Measurements from ENCODE around the gene TOR1A.
A peak's percentile ranks its signal among the peaks of the same experiment; 100 is the strongest.

The TOR1A gene

DNA sequence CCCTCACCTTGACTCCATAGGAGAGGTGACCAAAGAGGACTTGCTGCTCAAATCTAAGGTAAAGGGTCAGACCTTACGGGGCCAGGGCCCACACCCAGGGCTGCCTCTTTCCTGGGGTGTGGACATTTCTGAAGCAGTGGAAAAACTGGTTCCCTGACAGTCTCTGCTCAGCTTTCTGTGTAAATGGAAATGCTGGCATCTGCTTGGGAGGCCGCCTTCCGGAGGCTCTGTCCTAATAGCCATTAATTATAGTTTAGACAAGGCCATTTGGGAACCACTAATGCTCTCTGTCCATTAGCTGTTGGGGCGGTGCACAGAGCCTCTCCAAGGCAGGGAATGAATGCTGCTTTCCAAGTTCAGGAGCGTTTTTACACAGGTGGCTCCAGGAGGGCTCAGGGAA is 28.6 kb upstream of the TOR1A start:
- DNase-seq (ENCODE audit: low read depth, low spot score) = no peak

- DNase-seq (ENCODE audit: low read depth, low spot score) = no peak
Measured at GRCh38 chr9:129851821-129852220, 27.9 kb upstream of the TOR1A start.

DNA sequence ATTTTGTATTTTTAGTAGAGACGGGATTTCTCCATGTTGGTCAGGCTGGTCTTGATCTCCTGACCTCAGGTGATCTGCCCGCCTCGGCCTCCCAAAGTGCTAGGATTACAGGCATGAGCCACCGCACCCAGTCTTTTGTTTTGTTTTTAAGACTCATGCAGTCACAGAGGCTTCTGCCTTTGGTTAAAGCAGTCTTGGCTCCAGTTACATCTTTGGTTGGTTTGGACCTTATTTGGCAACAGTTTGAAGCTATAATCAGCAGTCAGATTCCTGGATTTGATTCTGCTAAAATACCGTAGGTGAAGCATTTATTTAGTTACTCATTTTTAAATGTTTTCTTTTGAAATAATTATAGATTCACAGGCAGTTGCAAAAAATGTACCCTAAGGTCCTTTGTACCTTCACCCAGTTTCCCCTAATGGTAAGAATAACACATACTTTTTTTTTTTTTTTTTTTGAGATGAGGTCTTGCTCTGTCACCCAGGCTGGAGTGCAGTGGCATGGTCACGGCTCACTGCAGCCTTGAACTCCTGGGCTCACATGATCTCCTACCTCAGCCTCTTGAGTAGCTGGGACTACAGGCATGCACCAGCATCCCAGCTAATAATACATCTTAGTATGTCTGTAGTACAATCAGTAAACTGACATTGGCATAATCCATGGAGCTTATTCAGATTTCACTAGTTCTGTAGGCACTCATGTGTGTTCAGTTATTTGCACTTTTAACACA is 27.1 kb upstream of the TOR1A start:
- DNase-seq (ENCODE audit: low read depth, low spot score) = no peak

GRCh38 chr9:129849901-129850300 is 26.0 kb upstream of the TOR1A start:
- no peak for DNase-seq (ENCODE audit: low read depth, low spot score)

DNA sequence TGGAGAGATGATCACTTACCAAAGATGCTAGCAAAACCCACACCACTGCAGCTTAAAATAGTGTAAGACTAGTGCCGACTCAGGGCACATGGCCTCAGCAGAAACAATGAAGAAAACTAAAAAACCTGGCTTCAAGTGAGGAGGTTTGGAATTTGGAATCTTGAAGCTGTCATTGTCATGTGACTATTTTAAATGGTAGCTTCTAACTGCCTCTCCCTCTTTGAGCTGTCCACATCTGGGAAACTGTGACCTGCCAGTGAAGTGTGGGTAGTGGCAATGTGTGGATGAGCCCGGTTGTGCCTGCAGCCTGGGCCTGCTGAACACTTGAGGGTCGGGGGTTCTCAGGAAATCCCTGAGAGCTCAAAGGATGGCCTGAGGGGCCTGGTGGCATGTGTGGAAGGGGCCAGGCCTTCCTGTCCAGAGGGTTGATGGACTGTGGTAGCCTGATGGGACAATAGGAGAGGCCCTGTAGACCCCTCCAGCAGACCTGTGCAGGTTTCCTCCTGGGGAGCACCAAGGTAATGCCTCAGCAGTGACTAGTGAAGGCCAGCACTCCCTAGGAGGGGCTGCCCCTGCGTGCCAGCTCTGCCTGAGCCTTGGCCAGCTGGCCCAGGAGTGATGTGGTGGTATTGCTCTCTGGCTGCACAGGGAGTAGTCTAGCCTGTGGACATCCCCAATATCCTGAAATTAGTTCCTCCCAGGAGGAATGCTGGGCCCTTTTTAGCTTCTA is 24.9 kb upstream of the TOR1A start:
- DNase-seq (ENCODE audit: low read depth, low spot score) = no peak

- no peak for DNase-seq (ENCODE audit: low read depth, low spot score)
Measured at GRCh38 chr9:129845373-129845772, 21.4 kb upstream of the TOR1A start.

GRCh38 chr9:129841071-129841470 is 17.1 kb upstream of the TOR1A start:
- no peak for DNase-seq (ENCODE audit: low read depth, low spot score)

DNA sequence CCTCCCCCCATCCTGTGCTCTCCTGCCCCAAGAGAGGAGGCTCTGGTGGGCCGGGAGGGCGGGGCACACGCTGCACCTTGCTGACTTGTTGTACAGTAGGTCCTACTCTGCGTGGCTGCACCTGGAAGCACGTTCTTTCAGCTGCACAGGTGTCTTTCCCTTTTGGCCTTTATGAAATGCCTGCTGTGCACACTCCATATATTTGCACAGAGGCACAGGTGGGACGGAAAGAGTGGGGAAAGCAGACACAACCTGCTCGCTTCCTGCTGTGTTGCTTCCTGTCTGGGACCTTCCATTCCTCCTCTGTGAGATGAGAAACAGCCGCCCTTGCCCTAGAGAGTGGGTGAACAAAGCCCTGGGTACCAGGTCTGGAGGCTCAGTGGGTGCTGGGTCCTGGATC is 16.1 kb upstream of the TOR1A start:
- no peak for DNase-seq (ENCODE audit: low read depth, low spot score)

GRCh38 chr9:129839324-129840023 is 15.5 kb upstream of the TOR1A start:
- DNase-seq (ENCODE audit: low read depth, low spot score) = no peak

DNA sequence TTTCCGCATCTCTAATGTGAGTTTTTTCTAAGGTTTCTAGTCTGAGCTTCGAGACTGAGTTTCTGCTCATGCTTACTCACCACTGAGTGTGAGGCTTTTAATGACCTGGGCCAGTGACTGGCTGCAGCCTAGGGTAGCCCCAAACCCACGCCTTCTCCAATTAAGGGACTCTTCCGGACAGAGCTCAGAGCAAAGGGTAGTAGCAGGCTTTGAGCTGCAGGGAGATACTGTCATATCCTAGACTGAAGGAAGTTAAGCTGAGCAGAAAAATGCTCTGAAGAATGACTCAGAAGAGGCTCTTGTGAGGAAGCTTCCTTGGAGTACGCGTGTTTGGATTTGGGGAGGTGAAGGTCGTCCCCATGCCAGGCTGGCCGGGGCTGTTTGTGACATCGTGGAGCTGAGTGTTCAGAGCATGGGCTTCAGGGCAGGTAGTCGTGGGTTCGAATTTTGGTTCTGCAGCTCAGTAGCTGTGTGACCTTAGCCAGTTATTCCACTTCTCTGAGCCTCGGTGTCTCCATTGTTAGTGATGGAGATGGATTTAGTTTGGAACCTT is 14.8 kb upstream of the TOR1A start:
- DNase-seq (ENCODE audit: low read depth, low spot score) = no peak

DNA sequence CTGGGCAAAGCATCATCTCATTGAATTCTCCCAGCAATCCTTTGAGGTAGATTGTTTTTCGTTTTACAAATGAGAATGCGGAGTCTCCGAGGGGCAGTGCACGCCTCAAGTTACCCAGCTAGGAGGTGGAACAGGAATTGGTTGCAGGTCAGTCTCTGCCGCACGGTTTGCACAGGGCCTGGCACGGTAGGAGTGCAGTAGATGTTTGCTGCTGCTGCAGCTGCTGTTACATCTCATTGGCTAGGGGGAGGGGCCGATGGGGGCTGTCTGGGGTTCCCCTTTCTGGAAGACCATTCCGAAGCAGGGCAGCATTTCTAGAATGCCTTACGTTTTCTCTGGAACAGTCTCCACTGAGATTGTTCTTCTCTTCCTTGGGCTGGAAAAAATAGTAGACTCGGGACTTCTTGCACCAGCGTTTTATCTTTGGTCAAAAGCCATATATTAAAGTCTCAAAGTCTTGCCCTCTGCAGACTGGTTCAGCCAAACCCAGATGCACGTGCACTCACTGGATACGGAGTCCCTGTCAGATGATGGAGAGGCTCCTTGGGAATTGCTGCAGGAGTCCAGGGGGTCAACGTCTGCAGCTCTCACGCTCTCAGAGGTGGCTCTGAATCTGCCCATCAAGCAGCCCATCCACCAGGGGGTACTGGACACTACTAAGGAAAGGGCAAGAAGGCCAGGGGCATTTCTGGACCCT is 12.5 kb upstream of the TOR1A start:
- DNase-seq (ENCODE audit: low read depth, low spot score) = no peak

GRCh38 chr9:129835860-129836223 is 11.9 kb upstream of the TOR1A start:
- no peak for DNase-seq (ENCODE audit: low read depth, low spot score)

DNA sequence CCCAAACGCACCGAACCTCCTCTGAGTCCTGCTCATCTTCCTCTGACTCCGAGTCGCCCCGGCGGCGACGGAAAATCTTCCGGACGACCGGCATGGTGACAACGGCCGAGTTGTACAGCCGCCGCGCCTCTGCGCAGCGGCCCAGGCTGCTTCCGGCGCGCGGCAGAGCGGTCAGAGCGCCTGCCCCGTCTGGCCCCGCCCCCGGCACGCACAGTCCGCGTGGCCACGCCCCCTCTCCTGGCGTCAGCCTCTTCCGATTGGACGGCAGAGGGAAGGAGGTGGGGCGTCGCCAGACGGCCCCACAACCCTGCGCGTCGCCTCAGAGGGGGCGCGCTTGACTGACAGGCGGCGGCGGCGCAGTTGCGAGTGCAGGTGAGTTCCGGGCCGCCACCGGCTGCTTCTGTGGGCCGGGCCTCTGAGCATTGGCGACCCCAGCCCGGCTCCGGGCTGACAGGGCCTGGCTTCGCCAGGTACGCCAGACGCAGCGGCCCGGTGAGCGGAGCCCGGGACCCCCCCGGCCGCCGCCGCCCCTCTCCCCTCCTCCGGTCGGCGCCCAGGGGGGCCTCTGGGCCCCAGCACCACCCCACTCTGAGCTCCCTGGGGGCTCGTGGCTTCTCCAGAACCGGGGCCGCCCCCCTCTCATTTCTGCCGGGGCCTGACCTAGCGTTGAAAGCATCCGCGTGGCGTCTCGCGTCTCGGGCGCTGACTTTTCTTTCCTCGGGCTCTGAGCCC is 11.4 kb upstream of the TOR1A start, which contains the start of the genes C9orf78 and USP20:
C9orf78 (minus strand) TSS at position 148 of the 732 bp plus-strand sequence; CDS start at position 94, 54 bp downstream.
USP20 (plus strand) TSS at position 331 of the 732 bp plus-strand sequence. CDS start 17,098 bp downstream, outside the sequence.
- peak; percentile 95 for DNase-seq (ENCODE audit: low read depth, low spot score)

DNA sequence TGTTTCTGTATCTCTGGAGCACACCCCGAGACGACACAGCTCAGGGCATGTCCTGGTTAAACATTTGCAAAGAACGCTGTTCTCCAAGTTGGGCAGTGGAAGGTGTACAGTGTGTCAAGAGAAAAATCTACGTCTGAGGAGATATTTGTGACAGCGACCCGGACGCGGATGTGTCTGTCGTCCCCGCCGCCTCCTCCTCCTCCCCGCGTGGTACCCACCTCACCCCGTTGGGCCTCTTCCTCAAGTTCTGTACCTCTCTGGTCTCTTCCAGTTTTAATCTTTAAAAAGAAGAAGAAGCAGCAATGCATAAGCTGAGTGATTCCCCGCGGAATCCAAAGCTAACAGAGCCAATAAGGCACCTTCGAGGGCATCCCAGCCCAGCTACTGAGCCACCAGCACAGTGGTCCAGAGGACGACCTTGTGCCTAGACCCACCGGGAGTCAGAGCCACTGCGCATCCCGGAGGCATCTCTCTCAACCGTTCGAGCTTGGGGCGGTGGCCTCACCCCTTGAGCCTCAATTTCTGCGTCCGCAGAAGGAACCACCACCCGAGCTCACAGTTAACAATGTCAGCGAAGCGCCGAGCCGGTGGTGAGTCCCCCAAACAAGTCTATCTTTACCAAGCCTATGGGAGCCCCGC is 10.7 kb upstream of the TOR1A start:
- DNase-seq (ENCODE audit: low read depth, low spot score) = no peak

DNA sequence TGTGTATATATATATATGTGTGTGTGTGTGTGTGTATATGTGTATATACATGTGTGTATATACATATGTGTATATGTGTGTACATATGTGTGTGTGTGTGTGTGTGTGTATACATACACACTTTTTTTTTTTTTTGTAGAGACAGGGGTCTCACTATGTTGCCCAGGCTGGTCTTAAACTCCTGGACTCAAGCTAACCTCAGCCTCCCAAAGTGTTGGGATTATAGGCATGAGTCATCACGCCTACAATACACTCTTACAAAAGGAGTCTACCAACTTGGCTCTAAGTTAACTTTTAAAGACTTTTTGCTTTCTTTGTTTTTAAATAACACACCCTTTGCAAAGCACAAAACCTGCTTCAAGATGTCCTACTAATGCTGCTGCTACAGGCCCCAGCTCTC is 9.0 kb upstream of the TOR1A start:
- DNase-seq (ENCODE audit: low read depth, low spot score) = no peak

GRCh38 chr9:129828969-129829368 is 5.0 kb upstream of the TOR1A start:
- DNase-seq (ENCODE audit: low read depth, low spot score) = no peak

DNA sequence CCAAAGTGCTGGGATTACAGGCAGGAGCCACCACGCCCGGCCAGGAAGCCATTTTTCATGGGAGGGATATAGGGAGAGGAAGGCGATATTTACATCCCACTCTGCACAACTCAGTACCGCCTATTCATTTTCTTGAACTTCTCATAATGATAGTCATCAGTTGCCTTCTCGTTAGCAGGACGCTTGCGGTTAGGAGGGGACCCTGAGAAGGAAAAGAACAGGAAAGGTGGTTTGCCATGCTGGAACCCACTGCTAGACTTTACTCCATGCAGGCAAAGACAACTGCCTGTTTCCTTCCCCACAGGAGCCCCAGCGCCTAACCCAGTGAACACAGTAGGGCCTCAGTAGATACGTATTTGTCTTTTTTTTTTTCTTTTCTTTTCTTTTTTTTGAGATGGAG is 4.1 kb upstream of the TOR1A start:
- DNase-seq (ENCODE audit: low read depth, low spot score) = no peak

- DNase-seq (ENCODE audit: low read depth, low spot score) = no peak
Measured at GRCh38 chr9:129826759-129827158, 2.8 kb upstream of the TOR1A start.

DNA sequence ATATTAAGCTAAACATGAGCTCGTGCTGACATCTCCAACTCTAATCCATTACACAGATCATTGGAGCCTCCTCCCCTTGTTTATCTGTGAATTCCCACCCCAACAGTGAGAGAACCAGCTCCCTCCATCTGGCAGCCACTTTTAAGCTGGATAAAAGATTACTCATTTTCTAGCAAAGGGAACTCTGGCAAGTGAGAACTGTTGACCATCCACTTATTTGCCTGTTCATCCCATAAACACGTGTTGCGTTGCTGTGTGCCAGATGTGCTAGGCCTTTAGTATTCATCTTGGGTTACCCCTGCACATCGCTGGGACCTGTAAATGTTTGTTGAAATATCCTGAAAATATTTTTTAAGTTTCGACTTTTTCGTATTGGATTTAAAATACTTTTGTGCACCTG is 2.4 kb upstream of the TOR1A start:
- no peak for DNase-seq (ENCODE audit: low read depth, low spot score)

DNA sequence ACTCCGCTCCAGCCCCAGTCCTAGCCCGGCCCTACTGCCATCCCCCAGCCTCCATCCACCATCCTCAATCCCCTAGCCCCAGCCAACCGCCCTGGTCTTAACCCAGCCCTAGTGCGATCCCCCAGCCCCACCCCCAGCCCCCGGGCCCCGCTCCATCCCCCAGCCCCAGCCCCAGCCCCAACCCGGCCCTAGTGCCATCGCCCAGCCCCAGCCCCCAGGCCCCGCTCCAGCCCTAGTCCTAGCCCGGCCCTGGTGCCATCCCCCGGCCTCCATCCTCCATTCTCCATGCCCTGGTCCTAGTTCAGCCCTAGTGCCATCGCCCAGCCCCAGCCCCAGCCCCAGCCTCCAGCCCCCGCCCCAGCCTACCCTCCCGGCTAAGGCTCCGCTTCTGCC is 398 bp downstream of the TOR1A start:
- DNase-seq (ENCODE audit: low read depth, low spot score) = no peak

Data from activated CD4-positive, CD25-positive, alpha-beta regulatory T cell treated with anti-CD3 and anti-CD28 coated beads, Interleukin-2, amount 50 U/mL, for 16 hours (primary cell).